ENCODE measurements around the gene STX8. TPM values are rescaled to one million over a fixed set of nuclear protein-coding genes. Genes with fewer than 3 reads are reported as not detected.
"Not testable (repeated sequence)": the region's sequence is repeated elsewhere in the genome, so short reads cannot be mapped to it uniquely, and the experiment has no call there.

STX8 gene
- total RNA-seq, 1 experiment from 2014 or later, result 109 TPM

GRCh38 chr17:9266697-9267117 lies 308.9 kb downstream of the STX8 start:
- no peak overlapping the region for H3K4me3 ChIP-seq
- no peak overlapping the region for H3K27ac ChIP-seq
- no peaks in the 10 kb centered on the region for H3K4me1 ChIP-seq (replicated peaks)
- H3K36me3 ChIP-seq, result no peaks in the 10 kb centered on the region
- no peaks in the 10 kb centered on the region for H3K9me3 ChIP-seq (replicated peaks)
- no peaks in the 10 kb centered on the region for H3K27me3 ChIP-seq (replicated peaks)
- no peak for DNase-seq (ENCODE audit: low read depth in 1 of 2, low spot score in 2 of 2)

GRCh38 chr17:9266031-9266680 lies 309.5 kb downstream of the STX8 start:
- no peak overlapping the region for H3K4me3 ChIP-seq
- H3K9me3 ChIP-seq (replicated peaks), result no peaks in the 10 kb centered on the region
- no peak for DNase-seq (ENCODE audit: low read depth in 1 of 2, low spot score in 2 of 2)
- no peak overlapping the region for H3K27ac ChIP-seq
- no peaks in the 10 kb centered on the region for H3K4me1 ChIP-seq (replicated peaks)
- no peaks in the 10 kb centered on the region for H3K36me3 ChIP-seq
- H3K27me3 ChIP-seq (replicated peaks), result no peaks in the 10 kb centered on the region

- peaks cover 33% of the 10 kb centered on the region for H3K4me1 ChIP-seq (replicated peaks)
- no peaks in the 10 kb centered on the region for H3K9me3 ChIP-seq (replicated peaks)
- H3K36me3 ChIP-seq, result no peaks in the 10 kb centered on the region
- H3K27ac ChIP-seq, result no peak overlapping the region
- H3K4me3 ChIP-seq, result no peak overlapping the region
- H3K27me3 ChIP-seq (replicated peaks), result no peaks in the 10 kb centered on the region
- DNase-seq (ENCODE audit: low read depth in 1 of 2, low spot score in 2 of 2), result no peak
These were observed 314.3 kb downstream of the STX8 start for GRCh38 chr17:9261081-9262012.

- Histone ChIP-seq H3K9me3 (replicated peaks) (no peaks in the 10 kb centered on the region), H3K27ac (no peak overlapping the region)
These were observed 316.2 kb downstream of the STX8 start for GRCh38 chr17:9259419-9259818.

GRCh38 chr17:9258115-9259015 lies 317.3 kb downstream of the STX8 start:
- Histone ChIP-seq H3K27me3 (replicated peaks) (no peaks in the 10 kb centered on the region), H3K4me3 (no peak overlapping the region), H3K27ac (peak overlapping the region; percentile 11; the same call in 1 of the 2 replicates), H3K36me3 (no peaks in the 10 kb centered on the region), H3K4me1 (replicated peaks) (peaks cover 41% of the 10 kb centered on the region), H3K9me3 (replicated peaks) (no peaks in the 10 kb centered on the region)
- DNase-seq (ENCODE audit: low read depth in 1 of 2, low spot score in 2 of 2), result peak in 1 of 2 experiments; percentile 19

More at GRCh38 chr17:9259419-9259818, 316.2 kb downstream of the STX8 start:
- peak in 1 of 2 experiments; percentile 17 for DNase-seq (ENCODE audit: low read depth in 1 of 2, low spot score in 2 of 2)
- Histone ChIP-seq H3K4me1 (replicated peaks) (peaks cover 41% of the 10 kb centered on the region), H3K4me3 (no peak overlapping the region), H3K27me3 (replicated peaks) (no peaks in the 10 kb centered on the region), H3K36me3 (no peaks in the 10 kb centered on the region)

- not testable (repeated sequence) for H3K9me3 ChIP-seq (replicated peaks); H3K4me3 ChIP-seq; DNase-seq (ENCODE audit: low read depth in 1 of 2, low spot score in 2 of 2); H3K27ac ChIP-seq; H3K36me3 ChIP-seq; H3K27me3 ChIP-seq (replicated peaks)
- peaks cover 41% of the 10 kb centered on the region for H3K4me1 ChIP-seq (replicated peaks)
These were observed 318.0 kb downstream of the STX8 start for GRCh38 chr17:9257630-9257965.

GRCh38 chr17:9256751-9257629 lies 318.6 kb downstream of the STX8 start:
- DNase-seq (ENCODE audit: low read depth in 1 of 2, low spot score in 2 of 2), result peak in 1 of 2 experiments; percentile 76

GRCh38 chr17:9256361-9256750 lies 319.3 kb downstream of the STX8 start:
- DNase-seq (ENCODE audit: low read depth in 1 of 2, low spot score in 2 of 2), result no peak
- H3K27me3 ChIP-seq (replicated peaks), result no peaks in the 10 kb centered on the region
- H3K27ac ChIP-seq, result peak overlapping the region; percentile 40; the same call in 1 of the 2 replicates
- no peaks in the 10 kb centered on the region for H3K9me3 ChIP-seq (replicated peaks)
- peaks cover 41% of the 10 kb centered on the region for H3K4me1 ChIP-seq (replicated peaks)
- no peaks in the 10 kb centered on the region for H3K36me3 ChIP-seq
- H3K4me3 ChIP-seq, result no peak overlapping the region

More at GRCh38 chr17:9256751-9257629, 318.6 kb downstream of the STX8 start:
- no peaks in the 10 kb centered on the region for H3K9me3 ChIP-seq (replicated peaks)
- H3K4me1 ChIP-seq (replicated peaks), result peaks cover 41% of the 10 kb centered on the region
- no peak overlapping the region for H3K4me3 ChIP-seq
- no peaks in the 10 kb centered on the region for H3K27me3 ChIP-seq (replicated peaks)
- peak overlapping the region; percentile 40 for H3K27ac ChIP-seq
- H3K36me3 ChIP-seq, result no peaks in the 10 kb centered on the region

GRCh38 chr17:9255833-9256232 lies 319.8 kb downstream of the STX8 start:
- no peak for DNase-seq (ENCODE audit: low read depth in 1 of 2, low spot score in 2 of 2)
- Histone ChIP-seq H3K36me3 (no peaks in the 10 kb centered on the region), H3K27ac (no peak overlapping the region)

GRCh38 chr17:9254841-9255240 lies 320.8 kb downstream of the STX8 start:
- H3K4me1 ChIP-seq (replicated peaks), result peaks cover 41% of the 10 kb centered on the region
- no peak overlapping the region for H3K27ac ChIP-seq
- H3K36me3 ChIP-seq, result no peaks in the 10 kb centered on the region
- H3K9me3 ChIP-seq (replicated peaks), result no peaks in the 10 kb centered on the region
- H3K27me3 ChIP-seq (replicated peaks), result no peaks in the 10 kb centered on the region
- DNase-seq (ENCODE audit: low read depth in 1 of 2, low spot score in 2 of 2), result no peak
- no peak overlapping the region for H3K4me3 ChIP-seq

More at GRCh38 chr17:9255833-9256232, 319.8 kb downstream of the STX8 start:
- Histone ChIP-seq H3K4me1 (replicated peaks) (peaks cover 41% of the 10 kb centered on the region), H3K9me3 (replicated peaks) (no peaks in the 10 kb centered on the region), H3K4me3 (no peak overlapping the region), H3K27me3 (replicated peaks) (no peaks in the 10 kb centered on the region)

GRCh38 chr17:9253308-9253707 lies 322.3 kb downstream of the STX8 start:
- H3K4me3 ChIP-seq, result no peak overlapping the region
- peaks cover 28% of the 10 kb centered on the region for H3K4me1 ChIP-seq (replicated peaks)
- H3K27me3 ChIP-seq (replicated peaks), result no peaks in the 10 kb centered on the region
- DNase-seq (ENCODE audit: low read depth in 1 of 2, low spot score in 2 of 2), result no peak
- H3K36me3 ChIP-seq, result no peaks in the 10 kb centered on the region
- no peaks in the 10 kb centered on the region for H3K9me3 ChIP-seq (replicated peaks)
- H3K27ac ChIP-seq, result no peak overlapping the region

GRCh38 chr17:9251273-9251672 lies 324.3 kb downstream of the STX8 start:
- Histone ChIP-seq H3K27me3 (replicated peaks) (no peaks in the 10 kb centered on the region), H3K4me1 (replicated peaks) (peaks cover 7% of the 10 kb centered on the region), H3K9me3 (replicated peaks) (no peaks in the 10 kb centered on the region), H3K4me3 (no peak overlapping the region), H3K27ac (no peak overlapping the region), H3K36me3 (no peaks in the 10 kb centered on the region)
- DNase-seq (ENCODE audit: low read depth in 1 of 2, low spot score in 2 of 2), result no peak
